T-helper 2 cell treated with Interferon-gamma antibody and Interleukin-4, amounts not matched to agents 5 μg/mL and 100 μg/mL, for 36 hours (primary cell): ENCODE measurements around the gene TAF11L2.
"Not testable (repeated sequence)": the region's sequence is repeated elsewhere in the genome, so short reads cannot be mapped to it uniquely, and the experiment has no call there.

Experiments used
- DNase-seq: peaks from one replicate; pipeline ENCODE4 v3.0.0; 2021; ENCODE audit warnings: low spot score
- H3K27ac Mint-ChIP-seq: one replicate; pipeline ENCODE4 v1.8.0; 2021; ENCODE audit warnings: mild to moderate bottlenecking, mixed read lengths
- H3K27me3 Mint-ChIP-seq: one replicate; pipeline ENCODE4 v1.8.0; 2021; ENCODE audit warnings: low read depth, mixed read lengths
- H3K36me3 Mint-ChIP-seq: one replicate; pipeline ENCODE4 v1.8.0; 2021; ENCODE audit warnings: low read depth, mixed read lengths
- H3K4me1 Mint-ChIP-seq: one replicate; pipeline ENCODE4 v1.8.0; 2021; ENCODE audit warnings: low read depth, mixed read lengths
- H3K4me3 Mint-ChIP-seq: one replicate; pipeline ENCODE4 v1.8.0; 2022; ENCODE audit warnings: mild to moderate bottlenecking, moderate library complexity, mixed read lengths
- H3K9me3 Mint-ChIP-seq: one replicate; pipeline ENCODE4 v1.8.0; 2021; ENCODE audit warnings: mixed read lengths

TAF11L2 gene

GRCh38 chr5:17497931-17498330 is at the start of gene TAF11L2:
TSS of gene TAF11L2 (plus strand) at chr5:17498231.
- H3K36me3 Mint-ChIP-seq, H3K27me3 Mint-ChIP-seq, DNase-seq, H3K4me3 Mint-ChIP-seq, H3K4me1 Mint-ChIP-seq, H3K27ac Mint-ChIP-seq: not testable (repeated sequence)
- H3K9me3 Mint-ChIP-seq = peaks cover 26% of the 10 kb centered on the region

GRCh38 chr5:17448877-17449276 is 49.2 kb upstream of the TAF11L2 start:
- Mint-ChIP-seq H3K9me3 (peaks cover 31% of the 10 kb centered on the region), H3K27me3 (no peaks in the 10 kb centered on the region), H3K4me1 (no peaks in the 10 kb centered on the region), H3K36me3 (no peaks in the 10 kb centered on the region), H3K4me3 (no peak overlapping the region), H3K27ac (no peak overlapping the region)
- no peak for DNase-seq

GRCh38 chr5:17452936-17453335 is 45.1 kb upstream of the TAF11L2 start:
- no peaks in the 10 kb centered on the region for H3K36me3 Mint-ChIP-seq
- no peak overlapping the region for H3K27ac Mint-ChIP-seq
- DNase-seq = no peak
- no peaks in the 10 kb centered on the region for H3K4me1 Mint-ChIP-seq
- H3K4me3 Mint-ChIP-seq = no peak overlapping the region
- H3K27me3 Mint-ChIP-seq = no peaks in the 10 kb centered on the region
- H3K9me3 Mint-ChIP-seq = peaks cover 49% of the 10 kb centered on the region

- no peaks in the 10 kb centered on the region for H3K27me3 Mint-ChIP-seq
- peaks cover 57% of the 10 kb centered on the region for H3K9me3 Mint-ChIP-seq
- H3K36me3 Mint-ChIP-seq = no peaks in the 10 kb centered on the region
- no peaks in the 10 kb centered on the region for H3K4me1 Mint-ChIP-seq
- no peak for DNase-seq
- H3K4me3 Mint-ChIP-seq = no peak overlapping the region
- H3K27ac Mint-ChIP-seq = no peak overlapping the region
Measured at GRCh38 chr5:17455942-17456341, 42.1 kb upstream of the TAF11L2 start.

GRCh38 chr5:17461793-17462192 is 36.2 kb upstream of the TAF11L2 start:
- no peak for DNase-seq
- Mint-ChIP-seq H3K27me3 (no peaks in the 10 kb centered on the region), H3K36me3 (peaks cover 2% of the 10 kb centered on the region), H3K4me3 (no peak overlapping the region), H3K4me1 (no peaks in the 10 kb centered on the region), H3K9me3 (peaks cover 48% of the 10 kb centered on the region), H3K27ac (no peak overlapping the region)

- Mint-ChIP-seq H3K4me1 (no peaks in the 10 kb centered on the region), H3K27ac (no peak overlapping the region), H3K27me3 (no peaks in the 10 kb centered on the region), H3K4me3 (no peak overlapping the region), H3K9me3 (peaks cover 48% of the 10 kb centered on the region), H3K36me3 (peaks cover 2% of the 10 kb centered on the region)
- no peak for DNase-seq
Measured at GRCh38 chr5:17463653-17464052, 34.4 kb upstream of the TAF11L2 start.

- H3K27me3 Mint-ChIP-seq = no peaks in the 10 kb centered on the region
- no peak for DNase-seq
- no peak overlapping the region for H3K4me3 Mint-ChIP-seq
- no peaks in the 10 kb centered on the region for H3K36me3 Mint-ChIP-seq
- peaks cover 22% of the 10 kb centered on the region for H3K9me3 Mint-ChIP-seq
- no peak overlapping the region for H3K27ac Mint-ChIP-seq
- H3K4me1 Mint-ChIP-seq = no peaks in the 10 kb centered on the region
Measured at GRCh38 chr5:17470064-17470463, 28.0 kb upstream of the TAF11L2 start.

- H3K4me1 Mint-ChIP-seq, H3K36me3 Mint-ChIP-seq, H3K4me3 Mint-ChIP-seq, DNase-seq, H3K27ac Mint-ChIP-seq, H3K27me3 Mint-ChIP-seq: not testable (repeated sequence)
- H3K9me3 Mint-ChIP-seq = peaks cover 16% of the 10 kb centered on the region
Measured at GRCh38 chr5:17475064-17475463, 23.0 kb upstream of the TAF11L2 start.

GRCh38 chr5:17477043-17477442 is 21.0 kb upstream of the TAF11L2 start:
- Mint-ChIP-seq H3K27ac (no peak overlapping the region), H3K27me3 (no peaks in the 10 kb centered on the region), H3K4me3 (no peak overlapping the region), H3K4me1 (no peaks in the 10 kb centered on the region), H3K36me3 (no peaks in the 10 kb centered on the region), H3K9me3 (peaks cover 16% of the 10 kb centered on the region)
- DNase-seq = no peak

GRCh38 chr5:17477573-17478265 is 20.3 kb upstream of the TAF11L2 start:
- H3K4me1 Mint-ChIP-seq = no peaks in the 10 kb centered on the region

GRCh38 chr5:17481378-17481777 is 16.7 kb upstream of the TAF11L2 start:
- no peaks in the 10 kb centered on the region for H3K27me3 Mint-ChIP-seq
- no peaks in the 10 kb centered on the region for H3K4me1 Mint-ChIP-seq
- no peak overlapping the region for H3K4me3 Mint-ChIP-seq
- DNase-seq = no peak
- no peaks in the 10 kb centered on the region for H3K36me3 Mint-ChIP-seq
- H3K9me3 Mint-ChIP-seq = peaks cover 15% of the 10 kb centered on the region
- no peak overlapping the region for H3K27ac Mint-ChIP-seq

More at GRCh38 chr5:17477573-17478265, 20.3 kb upstream of the TAF11L2 start:
- Mint-ChIP-seq H3K9me3 (peaks cover 16% of the 10 kb centered on the region), H3K27ac (no peak overlapping the region), H3K27me3 (no peaks in the 10 kb centered on the region), H3K4me3 (no peak overlapping the region), H3K36me3 (no peaks in the 10 kb centered on the region)
- DNase-seq = no peak

- Mint-ChIP-seq H3K4me3 (no peak overlapping the region), H3K4me1 (no peaks in the 10 kb centered on the region), H3K36me3 (no peaks in the 10 kb centered on the region), H3K27me3 (no peaks in the 10 kb centered on the region), H3K27ac (no peak overlapping the region), H3K9me3 (peaks cover 16% of the 10 kb centered on the region)
- DNase-seq = no peak
Measured at GRCh38 chr5:17482790-17483189, 15.2 kb upstream of the TAF11L2 start.

GRCh38 chr5:17486464-17487173 is 11.4 kb upstream of the TAF11L2 start:
- DNase-seq, H3K4me1 Mint-ChIP-seq, H3K4me3 Mint-ChIP-seq, H3K27me3 Mint-ChIP-seq, H3K36me3 Mint-ChIP-seq, H3K27ac Mint-ChIP-seq: not testable (repeated sequence)
- peaks cover 22% of the 10 kb centered on the region for H3K9me3 Mint-ChIP-seq

GRCh38 chr5:17487174-17487512 is 10.9 kb upstream of the TAF11L2 start:
- no peak overlapping the region for H3K27ac Mint-ChIP-seq
- no peak for DNase-seq
- H3K27me3 Mint-ChIP-seq = no peaks in the 10 kb centered on the region
- peaks cover 22% of the 10 kb centered on the region for H3K9me3 Mint-ChIP-seq
- H3K4me1 Mint-ChIP-seq = no peaks in the 10 kb centered on the region
- no peak overlapping the region for H3K4me3 Mint-ChIP-seq
- H3K36me3 Mint-ChIP-seq = no peaks in the 10 kb centered on the region

GRCh38 chr5:17491257-17491656 is 6.8 kb upstream of the TAF11L2 start:
- H3K4me3 Mint-ChIP-seq, H3K27me3 Mint-ChIP-seq, DNase-seq, H3K36me3 Mint-ChIP-seq, H3K27ac Mint-ChIP-seq, H3K4me1 Mint-ChIP-seq: not testable (repeated sequence)
- peaks cover 30% of the 10 kb centered on the region for H3K9me3 Mint-ChIP-seq
